ENCODE measurements around the gene ABLIM2. TPM values are rescaled to one million over a fixed set of nuclear protein-coding genes. Genes with fewer than 3 reads are reported as not detected.

Gene ABLIM2
- total and polyA plus RNA-seq, 2 donors (not counting 1 experiment from before 2014, with no cell fraction given) = 3.3 to 79.0 TPM

DNA sequence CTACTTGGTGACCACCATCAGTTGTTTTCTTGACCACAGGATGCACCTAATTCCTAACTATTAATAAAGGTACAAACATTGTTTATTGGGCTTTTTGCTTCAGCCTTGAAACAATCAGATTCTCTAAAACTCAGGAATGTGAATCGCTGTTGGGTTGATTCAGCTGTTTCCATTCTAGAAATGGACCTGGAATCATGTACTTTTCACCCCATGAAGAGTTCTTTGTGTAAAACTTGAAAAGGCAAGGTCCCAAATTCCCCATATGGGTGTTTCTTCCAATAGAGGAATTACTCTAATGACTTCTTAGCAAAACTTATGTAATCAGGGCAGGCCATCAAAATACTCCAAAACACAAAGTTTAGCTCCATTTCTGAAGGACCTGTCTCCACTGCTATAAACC lies 226.3 kb downstream of the ABLIM2 start:
- no CpG with 5 or more reads among the region's 1 CpG for WGBS (ENCODE audit: insufficient coverage)
- Histone ChIP-seq H3K9ac (ENCODE audit: low read length) (no peak overlapping the region), H3K4me3 (ENCODE audit: control extremely low read depth in 1 of 5, extremely low read depth in 1 of 5, insufficient read depth in 1 of 5, low read depth in 2 of 5, low read length in 4 of 5) (no peak overlapping the region), H4K20me1 (ENCODE audit: control insufficient read depth, insufficient read depth, low read length, poor library complexity, severe bottlenecking) (no peaks in the 10 kb centered on the region), H3K36me3 (replicated peaks in 1 of 2; ENCODE audit: control extremely low read depth in 1 of 2, control insufficient read depth in 1 of 2, extremely low read depth in 1 of 2, insufficient read depth in 2 of 2, low read length in 1 of 2) (no peaks in the 10 kb centered on the region), H3K79me2 (ENCODE audit: control insufficient read depth, insufficient read depth, low read length) (no peaks in the 10 kb centered on the region), H3K27ac (ENCODE audit: low read length in 2 of 2) (no peak overlapping the region), H3K4me1 (ENCODE audit: control insufficient read depth in 2 of 2, insufficient read depth in 2 of 2, low read length in 2 of 2) (no peaks in the 10 kb centered on the region), H2AFZ (ENCODE audit: insufficient read depth, low read depth, low read length, poor library complexity, severe bottlenecking) (no peak overlapping the region), H3K27me3 (replicated peaks in 1 of 4; ENCODE audit: control extremely low read depth in 1 of 4, control insufficient read depth in 3 of 4, insufficient read depth in 4 of 4, low read length in 3 of 4) (peaks cover 0 to 10% (median 8%) of the 10 kb centered on the region in 4 experiments), H3K4me2 (replicated peaks; ENCODE audit: low read depth, low read length, poor library complexity, severe bottlenecking) (no peak overlapping the region), H3K9me3 (ENCODE audit: control extremely low read depth in 1 of 3, control insufficient read depth in 2 of 3, insufficient read depth in 1 of 3, low read length in 2 of 3) (no peaks in the 10 kb centered on the region)
- Mint-ChIP-seq H3K4me3 (no peak overlapping the region), H3K27ac (no peak overlapping the region), H3K9me3 (ENCODE audit: insufficient read depth) (no peaks in the 10 kb centered on the region), H3K4me1 (no peaks in the 10 kb centered on the region), H3K27me3 (peaks cover 52% of the 10 kb centered on the region)
- DNase-seq = no peak
- intact Hi-C loops (cut with micrococcal nuclease) = loop anchor here (10.0 kb wide), 1 partner anchor 263 kb away; the partner anchor contains the start of gene SH3TC1
- POLR2A ChIA-PET = no interaction called here
- CTCF ChIA-PET = no interaction called here
- no peak for ATAC-seq (ENCODE audit: low read depth)
- TF ChIP-seq, protein P1, sequence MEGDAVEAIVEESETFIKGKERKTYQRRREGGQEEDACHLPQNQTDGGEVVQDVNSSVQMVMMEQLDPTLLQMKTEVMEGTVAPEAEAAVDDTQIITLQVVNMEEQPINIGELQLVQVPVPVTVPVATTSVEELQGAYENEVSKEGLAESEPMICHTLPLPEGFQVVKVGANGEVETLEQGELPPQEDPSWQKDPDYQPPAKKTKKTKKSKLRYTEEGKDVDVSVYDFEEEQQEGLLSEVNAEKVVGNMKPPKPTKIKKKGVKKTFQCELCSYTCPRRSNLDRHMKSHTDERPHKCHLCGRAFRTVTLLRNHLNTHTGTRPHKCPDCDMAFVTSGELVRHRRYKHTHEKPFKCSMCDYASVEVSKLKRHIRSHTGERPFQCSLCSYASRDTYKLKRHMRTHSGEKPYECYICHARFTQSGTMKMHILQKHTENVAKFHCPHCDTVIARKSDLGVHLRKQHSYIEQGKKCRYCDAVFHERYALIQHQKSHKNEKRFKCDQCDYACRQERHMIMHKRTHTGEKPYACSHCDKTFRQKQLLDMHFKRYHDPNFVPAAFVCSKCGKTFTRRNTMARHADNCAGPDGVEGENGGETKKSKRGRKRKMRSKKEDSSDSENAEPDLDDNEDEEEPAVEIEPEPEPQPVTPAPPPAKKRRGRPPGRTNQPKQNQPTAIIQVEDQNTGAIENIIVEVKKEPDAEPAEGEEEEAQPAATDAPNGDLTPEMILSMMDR (IDR thresholded peaks at IDR 0.05) = no peak
- TF ChIP-seq EZH2 (IDR thresholded peaks at IDR 0.05; ENCODE audit: borderline replicate concordance, insufficient read depth, low read depth, low read length, poor library complexity, severe bottlenecking) = no peak

DNA sequence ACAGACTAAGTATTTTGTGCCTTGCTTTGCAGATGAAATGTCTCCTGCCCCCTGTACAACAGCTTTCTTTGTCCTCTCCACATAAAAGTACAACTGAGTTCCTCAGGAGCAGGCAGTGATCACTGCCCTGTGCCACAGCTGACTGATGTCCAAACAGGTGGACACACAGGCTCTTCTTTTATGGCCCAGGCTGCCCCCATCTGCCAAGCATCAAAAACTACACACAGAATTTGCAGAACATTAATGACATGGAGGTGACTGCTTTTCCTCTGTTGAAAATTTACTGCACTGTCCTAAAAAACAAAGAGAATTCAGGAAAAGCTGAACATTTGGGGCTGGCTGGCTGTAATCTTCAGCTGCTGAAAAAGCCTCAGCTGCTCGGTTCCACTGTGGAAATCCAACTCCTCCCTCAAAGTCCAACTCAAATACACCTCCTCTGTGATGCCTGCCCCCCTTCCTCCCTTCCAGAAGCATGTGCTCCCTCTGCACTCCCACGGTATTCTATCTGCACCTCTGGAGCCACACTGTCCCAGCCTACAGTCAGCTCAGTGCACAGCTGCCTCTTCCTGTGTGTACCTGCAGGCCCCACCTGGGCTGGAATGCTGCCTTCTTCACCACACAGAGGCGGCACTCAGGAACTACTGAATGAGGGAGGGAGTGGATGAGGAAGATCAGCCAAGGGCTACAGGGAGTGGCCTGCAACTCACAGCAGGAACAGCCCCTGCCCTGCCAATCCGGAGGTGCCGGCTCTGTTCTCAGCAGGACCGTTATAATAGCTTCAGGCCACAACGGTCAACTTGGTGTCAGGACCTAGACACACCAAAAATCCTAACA lies 229.3 kb downstream of the ABLIM2 start:
- Histone ChIP-seq H3K4me2 (replicated peaks; ENCODE audit: low read depth, low read length, poor library complexity, severe bottlenecking) (no peak overlapping the region), H2AFZ (ENCODE audit: insufficient read depth, low read depth, low read length, poor library complexity, severe bottlenecking) (no peak overlapping the region), H3K27me3 (replicated peaks in 1 of 4; ENCODE audit: control extremely low read depth in 1 of 4, control insufficient read depth in 3 of 4, insufficient read depth in 4 of 4, low read length in 3 of 4) (peaks cover 0 to 6% (median 1%) of the 10 kb centered on the region in 4 experiments), H4K20me1 (ENCODE audit: control insufficient read depth, insufficient read depth, low read length, poor library complexity, severe bottlenecking) (no peaks in the 10 kb centered on the region), H3K36me3 (replicated peaks in 1 of 2; ENCODE audit: control extremely low read depth in 1 of 2, control insufficient read depth in 1 of 2, extremely low read depth in 1 of 2, insufficient read depth in 2 of 2, low read length in 1 of 2) (no peaks in the 10 kb centered on the region), H3K9ac (ENCODE audit: low read length) (no peak overlapping the region), H3K4me1 (ENCODE audit: control insufficient read depth in 2 of 2, insufficient read depth in 2 of 2, low read length in 2 of 2) (no peaks in the 10 kb centered on the region), H3K9me3 (ENCODE audit: control extremely low read depth in 1 of 3, control insufficient read depth in 2 of 3, insufficient read depth in 1 of 3, low read length in 2 of 3) (no peaks in the 10 kb centered on the region), H3K79me2 (ENCODE audit: control insufficient read depth, insufficient read depth, low read length) (no peaks in the 10 kb centered on the region), H3K27ac (ENCODE audit: low read length in 2 of 2) (no peak overlapping the region), H3K4me3 (ENCODE audit: control extremely low read depth in 1 of 5, extremely low read depth in 1 of 5, insufficient read depth in 1 of 5, low read depth in 2 of 5, low read length in 4 of 5) (no peak overlapping the region)
- H3K4me3 Mint-ChIP-seq = no peak overlapping the region
- POLR2A ChIA-PET = no interaction called here
- no peaks in the 10 kb centered on the region for H3K4me1 Mint-ChIP-seq
- ATAC-seq (ENCODE audit: low read depth) = no peak
- WGBS (ENCODE audit: insufficient coverage) = 36% methylated on average over 7 of the region's 7 CpGs
- TF ChIP-seq, protein P1 (IDR thresholded peaks at IDR 0.05) = no peak
- TF ChIP-seq EZH2 (IDR thresholded peaks at IDR 0.05; ENCODE audit: borderline replicate concordance, insufficient read depth, low read depth, low read length, poor library complexity, severe bottlenecking) = no peak
- intact Hi-C loops (cut with micrococcal nuclease) = no loop called here
- no peak for DNase-seq
- H3K27ac Mint-ChIP-seq = no peak overlapping the region
- no peaks in the 10 kb centered on the region for H3K9me3 Mint-ChIP-seq (ENCODE audit: insufficient read depth)
- H3K27me3 Mint-ChIP-seq = peaks cover 37% of the 10 kb centered on the region
- CTCF ChIA-PET = no interaction called here
